ENCODE results near the gene SPRYD4. TPM values are rescaled to one million over a fixed set of nuclear protein-coding genes. Genes with fewer than 3 reads are reported as not detected.

The SPRYD4 gene
- total RNA-seq, 1 experiment from 2014 or later, result 4.2 TPM

- CTCF ChIA-PET, result interaction anchor here (0.8 to 1.8 kb wide), 9 partner anchors 8 to 230 kb away, joined by 3 to 8 read pairs (median 4); partner anchors contain the start of genes ANKRD52, COQ10A, RBMS2 and TIMELESS
- H3K27me3 Mint-ChIP-seq (ENCODE audit: low read depth), result peaks cover 69% of the 10 kb centered on the region
- ATAC-seq, result peak; percentile 90
- peaks cover 16% of the 10 kb centered on the region for H3K4me1 Mint-ChIP-seq
- no peak within 1 kb of the TSS for H3K27ac Mint-ChIP-seq
- H3K9me3 Mint-ChIP-seq, result peaks cover 14% of the 10 kb centered on the region
- DNase-seq (ENCODE audit: low spot score), result peak; percentile 85
- peak within 1 kb of the TSS; percentile 94 for H3K4me3 Mint-ChIP-seq
- POLR2A ChIA-PET, result interaction anchor here (0.5 to 1.1 kb wide), 4 partner anchors 50 to 237 kb away, joined by 3 to 4 read pairs (median 4); partner anchors contain the start of gene IL23A
- peaks cover 3% of the 10 kb centered on the region for H3K36me3 Mint-ChIP-seq
- TF ChIP-seq, protein P1, sequence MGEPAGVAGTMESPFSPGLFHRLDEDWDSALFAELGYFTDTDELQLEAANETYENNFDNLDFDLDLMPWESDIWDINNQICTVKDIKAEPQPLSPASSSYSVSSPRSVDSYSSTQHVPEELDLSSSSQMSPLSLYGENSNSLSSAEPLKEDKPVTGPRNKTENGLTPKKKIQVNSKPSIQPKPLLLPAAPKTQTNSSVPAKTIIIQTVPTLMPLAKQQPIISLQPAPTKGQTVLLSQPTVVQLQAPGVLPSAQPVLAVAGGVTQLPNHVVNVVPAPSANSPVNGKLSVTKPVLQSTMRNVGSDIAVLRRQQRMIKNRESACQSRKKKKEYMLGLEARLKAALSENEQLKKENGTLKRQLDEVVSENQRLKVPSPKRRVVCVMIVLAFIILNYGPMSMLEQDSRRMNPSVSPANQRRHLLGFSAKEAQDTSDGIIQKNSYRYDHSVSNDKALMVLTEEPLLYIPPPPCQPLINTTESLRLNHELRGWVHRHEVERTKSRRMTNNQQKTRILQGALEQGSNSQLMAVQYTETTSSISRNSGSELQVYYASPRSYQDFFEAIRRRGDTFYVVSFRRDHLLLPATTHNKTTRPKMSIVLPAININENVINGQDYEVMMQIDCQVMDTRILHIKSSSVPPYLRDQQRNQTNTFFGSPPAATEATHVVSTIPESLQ (CRISPR knock-in tag; IDR thresholded peaks at IDR 0.05), result peak; percentile 84
- TF ChIP-seq ZNF232 (CRISPR knock-in tag; IDR thresholded peaks at IDR 0.05), result peak; percentile 98
- no peak for TF ChIP-seq PRRX2 (CRISPR knock-in tag; IDR thresholded peaks at IDR 0.05)
- TF ChIP-seq PREB (CRISPR knock-in tag; IDR thresholded peaks at IDR 0.05; ENCODE audit: borderline replicate concordance), result peak; percentile 86; the same call in 1 of the 2 replicates
- TF ChIP-seq MXD4 (CRISPR knock-in tag; IDR thresholded peaks at IDR 0.05; ENCODE audit: borderline replicate concordance), result no peak
- peak; percentile 86 for TF ChIP-seq SMAD4 (CRISPR knock-in tag; IDR thresholded peaks at IDR 0.05)
- TF ChIP-seq FOXJ3 (CRISPR knock-in tag; IDR thresholded peaks at IDR 0.05; ENCODE audit: borderline replicate concordance), result peak; percentile 91
- TF ChIP-seq NFYB (CRISPR knock-in tag; conservative IDR thresholded peaks at IDR 0.05; ENCODE audit: low read depth), result peak; percentile 90
- peak; percentile 99 for TF ChIP-seq FOXP1 (CRISPR knock-in tag; IDR thresholded peaks at IDR 0.05; ENCODE audit: borderline replicate concordance)
- TF ChIP-seq, protein P2, sequence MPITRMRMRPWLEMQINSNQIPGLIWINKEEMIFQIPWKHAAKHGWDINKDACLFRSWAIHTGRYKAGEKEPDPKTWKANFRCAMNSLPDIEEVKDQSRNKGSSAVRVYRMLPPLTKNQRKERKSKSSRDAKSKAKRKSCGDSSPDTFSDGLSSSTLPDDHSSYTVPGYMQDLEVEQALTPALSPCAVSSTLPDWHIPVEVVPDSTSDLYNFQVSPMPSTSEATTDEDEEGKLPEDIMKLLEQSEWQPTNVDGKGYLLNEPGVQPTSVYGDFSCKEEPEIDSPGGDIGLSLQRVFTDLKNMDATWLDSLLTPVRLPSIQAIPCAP (CRISPR knock-in tag; IDR thresholded peaks at IDR 0.05), result peak; percentile 98
- no peak for TF ChIP-seq STAT6 (CRISPR knock-in tag; conservative IDR thresholded peaks at IDR 0.05; ENCODE audit: low read depth)
- no peak for TF ChIP-seq GTF2I (CRISPR knock-in tag; conservative IDR thresholded peaks at IDR 0.05)
- peak; percentile 97 for TF ChIP-seq ZBTB43 (CRISPR knock-in tag; IDR thresholded peaks at IDR 0.05)
- peak; percentile 85 for TF ChIP-seq NR2C2 (CRISPR knock-in tag; IDR thresholded peaks at IDR 0.05)
- TF ChIP-seq NR3C1 (CRISPR knock-in tag; conservative IDR thresholded peaks at IDR 0.05; ENCODE audit: low read depth), result no peak
- TF ChIP-seq ZNF512 (CRISPR knock-in tag; IDR thresholded peaks at IDR 0.05; ENCODE audit: borderline replicate concordance), result 0 out of 2 replicates have a peak, but pooled peaks have one; percentile 74
- peak; percentile 96 for TF ChIP-seq FOXK1 (CRISPR knock-in tag; IDR thresholded peaks at IDR 0.05)
- peak; percentile 68 for TF ChIP-seq ZNF121 (CRISPR knock-in tag; IDR thresholded peaks at IDR 0.05)
- peak; percentile 94 for TF ChIP-seq TEAD4 (CRISPR knock-in tag; IDR thresholded peaks at IDR 0.05)
- no peak for TF ChIP-seq HMGA2 (CRISPR knock-in tag; IDR thresholded peaks at IDR 0.05)
- TF ChIP-seq ZNF396 (CRISPR knock-in tag; IDR thresholded peaks at IDR 0.05; ENCODE audit: borderline replicate concordance), result no peak
- TF ChIP-seq, protein P3, sequence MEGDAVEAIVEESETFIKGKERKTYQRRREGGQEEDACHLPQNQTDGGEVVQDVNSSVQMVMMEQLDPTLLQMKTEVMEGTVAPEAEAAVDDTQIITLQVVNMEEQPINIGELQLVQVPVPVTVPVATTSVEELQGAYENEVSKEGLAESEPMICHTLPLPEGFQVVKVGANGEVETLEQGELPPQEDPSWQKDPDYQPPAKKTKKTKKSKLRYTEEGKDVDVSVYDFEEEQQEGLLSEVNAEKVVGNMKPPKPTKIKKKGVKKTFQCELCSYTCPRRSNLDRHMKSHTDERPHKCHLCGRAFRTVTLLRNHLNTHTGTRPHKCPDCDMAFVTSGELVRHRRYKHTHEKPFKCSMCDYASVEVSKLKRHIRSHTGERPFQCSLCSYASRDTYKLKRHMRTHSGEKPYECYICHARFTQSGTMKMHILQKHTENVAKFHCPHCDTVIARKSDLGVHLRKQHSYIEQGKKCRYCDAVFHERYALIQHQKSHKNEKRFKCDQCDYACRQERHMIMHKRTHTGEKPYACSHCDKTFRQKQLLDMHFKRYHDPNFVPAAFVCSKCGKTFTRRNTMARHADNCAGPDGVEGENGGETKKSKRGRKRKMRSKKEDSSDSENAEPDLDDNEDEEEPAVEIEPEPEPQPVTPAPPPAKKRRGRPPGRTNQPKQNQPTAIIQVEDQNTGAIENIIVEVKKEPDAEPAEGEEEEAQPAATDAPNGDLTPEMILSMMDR (IDR thresholded peaks at IDR 0.05), result no peak
- peak; percentile 71 for TF ChIP-seq GABPB1 (CRISPR knock-in tag; IDR thresholded peaks at IDR 0.05)
- peak; percentile 95 for TF ChIP-seq TP53 (CRISPR knock-in tag; IDR thresholded peaks at IDR 0.05)
- TF ChIP-seq, protein P4, sequence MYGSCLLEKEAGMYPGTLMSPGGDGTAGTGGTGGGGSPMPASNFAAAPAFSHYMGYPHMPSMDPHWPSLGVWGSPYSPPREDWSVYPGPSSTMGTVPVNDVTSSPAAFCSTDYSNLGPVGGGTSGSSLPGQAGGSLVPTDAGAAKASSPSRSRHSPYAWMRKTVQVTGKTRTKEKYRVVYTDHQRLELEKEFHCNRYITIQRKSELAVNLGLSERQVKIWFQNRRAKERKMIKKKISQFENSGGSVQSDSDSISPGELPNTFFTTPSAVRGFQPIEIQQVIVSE (CRISPR knock-in tag; IDR thresholded peaks at IDR 0.05; ENCODE audit: borderline replicate concordance), result no peak
Observed at GRCh38 chr12:56488041-56488955, 19.9 kb downstream of the SPRYD4 start, which contains the start of gene GLS2. Gene GLS2, minus strand, starts transcription at chr12:56488161. Its CDS starts 43 bp downstream, at chr12:56488118.
